Smooth muscle cell of trachea (primary cell): ENCODE measurements around the gene BMPR1B. TPM values are rescaled to one million over a fixed set of nuclear protein-coding genes. Genes with fewer than 3 reads are reported as not detected.

Experiments used
- total RNA-seq: library from RNA; depleted of rRNA; stranded (reverse); fragments of >200 nt; gene quantifications from 2 replicates; pipeline ENCODE4 v1.2.1, GENCODE V29; 2014

The BMPR1B gene
- total RNA-seq, result 0.50 and 1.6 TPM in 2 replicates

DNA sequence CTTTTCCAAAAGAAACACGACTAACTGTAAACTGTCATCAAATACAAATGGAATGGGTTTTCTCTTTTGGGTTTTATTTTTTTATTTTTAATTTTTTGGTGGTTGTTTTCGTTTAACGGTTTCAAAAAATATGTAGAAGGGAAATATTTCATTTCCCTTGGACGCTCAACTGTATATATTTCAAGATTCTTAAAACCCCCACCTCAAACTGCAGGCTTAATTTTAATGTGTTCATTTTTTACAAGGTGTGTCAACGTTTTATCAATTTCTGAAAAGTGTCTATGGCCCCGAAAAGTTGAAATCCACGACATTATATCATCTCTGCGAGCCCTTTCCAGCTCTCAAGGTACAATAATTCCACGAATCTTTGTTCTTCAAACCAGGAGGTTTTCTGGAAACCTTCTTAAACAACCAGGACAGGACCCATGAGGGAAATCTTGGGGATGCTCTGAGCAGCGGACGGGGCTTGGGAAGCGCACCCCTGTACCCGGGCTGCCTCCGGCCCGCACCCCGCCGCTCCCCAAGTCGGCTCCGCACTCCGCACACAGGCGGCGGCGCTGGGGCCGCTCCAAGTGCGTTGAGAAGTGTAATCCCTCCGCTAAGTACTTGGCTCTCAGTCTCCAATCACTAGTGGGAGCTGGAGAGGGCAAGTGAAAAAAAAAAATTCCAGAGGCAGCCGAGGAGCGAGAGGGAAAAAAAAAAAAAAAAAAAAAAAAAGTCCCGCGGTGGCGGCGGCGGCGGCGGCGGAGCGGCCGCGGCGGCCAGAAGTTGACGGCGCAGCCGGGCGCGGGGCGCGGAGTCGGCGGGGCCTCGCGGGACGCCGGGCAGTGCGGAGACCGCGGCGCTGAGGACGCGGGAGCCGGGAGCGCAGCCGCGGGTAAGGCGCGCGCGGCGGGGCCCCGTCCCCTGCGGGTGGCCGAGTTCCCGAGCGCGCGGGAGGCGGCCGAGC lies at the start of gene BMPR1B:
Gene BMPR1B, plus strand, starts transcription at position 764 of the 949 bp plus-strand sequence. CDS start 346,470 bp downstream, outside the sequence.

